ENCODE data around the gene OCLN. TPM values are rescaled to one million over a fixed set of nuclear protein-coding genes. Genes with fewer than 3 reads are reported as not detected.
"Not testable (repeated sequence)": the region's sequence is repeated elsewhere in the genome, so short reads cannot be mapped to it uniquely, and the experiment has no call there.

Gene OCLN
- total RNA-seq, 4 donors from 2014 or later, result 74.9 to 112 (median 92.4) TPM

DNA sequence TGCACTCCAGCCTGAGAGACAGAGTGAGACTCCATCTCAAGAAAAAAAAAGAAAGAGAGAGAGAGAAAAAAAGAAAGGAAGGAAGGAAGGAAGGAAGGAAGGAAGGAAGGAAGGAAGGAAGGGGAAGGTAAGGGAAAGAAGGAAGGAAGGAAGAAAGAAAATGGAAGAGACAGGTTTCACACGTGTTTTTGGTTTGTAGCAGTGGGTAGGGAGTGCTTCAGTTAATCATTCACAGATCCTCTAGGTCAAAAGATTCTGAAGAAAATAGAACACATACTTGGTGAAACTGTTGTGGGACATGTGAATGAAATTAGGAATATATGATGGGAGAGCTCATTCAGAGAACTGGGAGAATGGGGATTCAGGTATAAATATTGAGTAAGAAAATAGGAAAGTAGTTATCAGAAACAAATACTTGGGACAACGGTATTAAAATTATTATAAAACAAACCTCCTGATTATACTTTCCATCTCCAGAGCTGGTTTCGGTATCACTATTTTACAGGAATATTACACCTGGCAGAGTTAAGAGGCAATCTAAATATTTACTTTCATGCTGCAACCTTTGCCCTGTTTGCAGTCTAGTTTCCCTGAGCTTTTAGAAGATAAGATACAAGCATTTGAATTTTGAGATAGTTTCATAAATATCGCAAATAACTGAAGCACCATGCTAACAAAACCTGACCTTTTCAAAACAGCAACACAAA, 40.5 kb upstream of the OCLN start:
- H3K27me3 ChIP-seq, result no peaks in the 10 kb centered on the region
- intact Hi-C loops (cut with DNase I; ENCODE audit: low total_unique reads), result no loop called here
- H3K27ac ChIP-seq, result peak overlapping the region; percentile 87 to 93 (median 90)
- peaks cover 0 to 25% (median 16%) of the 10 kb centered on the region in 4 donors for H3K4me1 ChIP-seq
- no peaks in the 10 kb centered on the region for H3K36me3 ChIP-seq
- 18 to 39% methylated on average over 4 of the region's 4 CpGs for WGBS, 2 donors (ENCODE audit: low coverage in 1 of 2)
- DNase-seq, result no peak
- TF ChIP-seq, protein P1, sequence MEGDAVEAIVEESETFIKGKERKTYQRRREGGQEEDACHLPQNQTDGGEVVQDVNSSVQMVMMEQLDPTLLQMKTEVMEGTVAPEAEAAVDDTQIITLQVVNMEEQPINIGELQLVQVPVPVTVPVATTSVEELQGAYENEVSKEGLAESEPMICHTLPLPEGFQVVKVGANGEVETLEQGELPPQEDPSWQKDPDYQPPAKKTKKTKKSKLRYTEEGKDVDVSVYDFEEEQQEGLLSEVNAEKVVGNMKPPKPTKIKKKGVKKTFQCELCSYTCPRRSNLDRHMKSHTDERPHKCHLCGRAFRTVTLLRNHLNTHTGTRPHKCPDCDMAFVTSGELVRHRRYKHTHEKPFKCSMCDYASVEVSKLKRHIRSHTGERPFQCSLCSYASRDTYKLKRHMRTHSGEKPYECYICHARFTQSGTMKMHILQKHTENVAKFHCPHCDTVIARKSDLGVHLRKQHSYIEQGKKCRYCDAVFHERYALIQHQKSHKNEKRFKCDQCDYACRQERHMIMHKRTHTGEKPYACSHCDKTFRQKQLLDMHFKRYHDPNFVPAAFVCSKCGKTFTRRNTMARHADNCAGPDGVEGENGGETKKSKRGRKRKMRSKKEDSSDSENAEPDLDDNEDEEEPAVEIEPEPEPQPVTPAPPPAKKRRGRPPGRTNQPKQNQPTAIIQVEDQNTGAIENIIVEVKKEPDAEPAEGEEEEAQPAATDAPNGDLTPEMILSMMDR (IDR thresholded peaks at IDR 0.05), result no peak
- peak in 2 of 3 donors; percentile 16 to 32 for TF ChIP-seq POLR2AphosphoS5 (IDR thresholded peaks at IDR 0.05)
- peak overlapping the region in 1 of 4 donors; percentile 29 for H3K4me3 ChIP-seq
- in situ Hi-C loops (cut with MboI; ENCODE audit: low pct_ligation_motif_present in 1 of 4, low pct_unique_long_range_greater_than_20kb in 1 of 4, low sequenced_read_pairs in 3 of 4), result no loop called here
- H3K9me3 ChIP-seq, result no peaks in the 10 kb centered on the region

DNA sequence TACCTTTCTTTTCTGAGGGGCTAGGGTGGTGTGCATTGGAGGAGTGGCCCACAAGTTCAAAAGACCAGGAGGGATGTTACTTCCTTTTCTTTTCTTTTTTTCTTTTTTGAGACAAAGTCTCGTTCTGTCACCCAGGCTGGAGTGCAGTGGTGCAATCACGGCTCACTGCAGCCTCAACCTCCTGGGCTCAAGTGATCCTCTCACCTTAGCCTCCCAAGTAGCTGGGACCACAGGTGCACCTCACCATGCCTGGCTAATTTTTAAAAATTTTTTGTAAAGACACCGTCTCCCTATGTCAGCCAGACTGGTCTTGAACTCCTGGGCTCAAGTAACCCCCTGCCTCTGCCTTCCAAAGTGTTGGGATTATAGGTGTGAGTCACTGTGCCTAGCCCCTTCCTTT, 39.1 kb upstream of the OCLN start:
- H3K36me3 ChIP-seq; intact Hi-C loops (cut with DNase I; ENCODE audit: low total_unique reads); H3K9me3 ChIP-seq; DNase-seq; H3K4me3 ChIP-seq; H3K27me3 ChIP-seq; in situ Hi-C loops (cut with MboI; ENCODE audit: low pct_ligation_motif_present in 1 of 4, low pct_unique_long_range_greater_than_20kb in 1 of 4, low sequenced_read_pairs in 3 of 4): not testable (repeated sequence)
- WGBS, 2 donors (ENCODE audit: low coverage in 1 of 2), result 53 to 68% methylated on average over 3 of the region's 3 CpGs
- Histone ChIP-seq H3K4me1 (peaks cover 0 to 25% (median 16%) of the 10 kb centered on the region in 4 donors), H3K27ac (peak overlapping the region; percentile 87 to 93 (median 90))

DNA sequence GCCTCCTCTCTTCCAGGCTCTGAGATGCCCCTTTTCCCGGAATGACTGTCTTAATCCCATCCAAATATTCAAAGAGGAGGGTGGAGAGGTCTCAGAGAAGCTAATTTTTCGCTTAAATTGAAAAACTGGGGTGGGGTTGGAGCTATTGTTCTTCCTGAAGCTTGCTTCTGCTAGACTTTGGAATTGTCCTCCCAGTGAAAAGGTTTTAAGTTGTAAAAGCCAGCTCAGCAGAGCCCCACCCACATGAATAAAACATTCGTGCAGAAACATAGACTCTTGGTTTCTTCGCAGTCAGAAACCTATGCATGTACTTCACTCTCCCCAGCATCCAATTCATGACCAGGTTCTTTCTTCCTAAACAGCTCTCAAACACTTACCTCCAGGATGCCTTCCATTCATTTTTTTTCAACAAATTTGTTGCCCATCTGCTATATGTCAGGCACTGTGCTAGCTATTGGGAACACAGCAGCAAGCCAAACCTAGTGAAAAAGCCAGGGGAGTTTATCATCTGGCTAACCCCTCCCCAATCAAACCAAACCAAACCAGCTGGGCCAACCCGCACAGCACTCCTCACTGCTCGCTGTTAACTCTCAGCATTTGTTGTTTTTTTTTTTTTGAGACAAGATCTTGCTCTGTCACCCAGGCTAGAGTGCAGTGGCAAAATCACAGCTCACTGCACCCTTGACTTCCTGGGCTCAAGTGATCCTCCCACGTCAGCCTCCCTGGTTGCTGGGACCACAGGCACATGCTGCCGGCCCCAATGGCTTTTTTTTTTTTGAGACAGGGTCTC, 37.9 kb upstream of the OCLN start:
- WGBS, 2 donors (ENCODE audit: low coverage in 1 of 2), result 32 to 51% methylated on average over 6 to 8 of the region's 8 CpGs
- Histone ChIP-seq H3K27me3 (no peaks in the 10 kb centered on the region), H3K9me3 (no peaks in the 10 kb centered on the region), H3K4me1 (peaks cover 0 to 25% (median 16%) of the 10 kb centered on the region in 4 donors), H3K36me3 (no peaks in the 10 kb centered on the region), H3K27ac (peak overlapping the region; percentile 87 to 93 (median 90)), H3K4me3 (peak overlapping the region in 3 of 4 donors; percentile 6 to 42 (median 21))
- in situ Hi-C loops (cut with MboI; ENCODE audit: low pct_ligation_motif_present in 1 of 4, low pct_unique_long_range_greater_than_20kb in 1 of 4, low sequenced_read_pairs in 3 of 4) (no loop called here), intact Hi-C loops (cut with DNase I; ENCODE audit: low total_unique reads) (no loop called here)
- no peak for TF ChIP-seq EP300 (IDR thresholded peaks at IDR 0.05; ENCODE audit: low read depth)
- TF ChIP-seq, protein P1 (IDR thresholded peaks at IDR 0.05), result no peak
- peak in 2 of 3 donors; percentile 62 to 78 for TF ChIP-seq POLR2AphosphoS5 (IDR thresholded peaks at IDR 0.05)
- peak; percentile 54 for TF ChIP-seq POLR2A (IDR thresholded peaks at IDR 0.05)
- DNase-seq, result peak; percentile 38

DNA sequence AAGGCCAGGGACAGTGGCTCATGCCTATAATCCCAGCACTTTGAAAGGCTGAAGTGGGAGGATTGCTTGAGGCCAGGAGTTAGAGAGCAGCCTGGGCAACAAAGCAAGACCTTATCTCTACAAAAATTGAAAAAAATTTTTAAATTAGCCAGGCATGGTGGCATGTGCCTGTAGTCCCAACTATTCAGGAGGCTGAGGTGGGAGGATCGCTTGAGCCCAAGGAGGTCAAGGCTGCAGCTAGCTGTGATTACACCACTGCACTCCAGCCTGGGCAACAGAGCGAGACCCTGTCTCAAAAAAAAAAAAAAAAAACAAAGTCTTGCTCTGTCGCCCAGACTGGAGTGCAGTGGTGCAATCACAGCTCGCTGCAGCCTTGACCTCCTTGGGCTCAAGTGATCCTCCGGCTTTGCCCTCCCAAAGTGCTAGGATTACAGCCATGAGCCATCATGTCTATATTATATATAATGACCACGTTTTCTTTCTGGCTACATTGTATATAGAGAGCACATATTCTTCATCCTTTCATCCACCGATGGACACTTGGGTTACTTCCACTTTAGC, 37.1 kb upstream of the OCLN start:
- in situ Hi-C loops (cut with MboI; ENCODE audit: low pct_ligation_motif_present in 1 of 4, low pct_unique_long_range_greater_than_20kb in 1 of 4, low sequenced_read_pairs in 3 of 4); H3K36me3 ChIP-seq; H3K27me3 ChIP-seq; DNase-seq; intact Hi-C loops (cut with DNase I; ENCODE audit: low total_unique reads); H3K9me3 ChIP-seq: not testable (repeated sequence)
- Histone ChIP-seq H3K4me1 (peaks cover 0 to 25% (median 16%) of the 10 kb centered on the region in 4 donors), H3K4me3 (peak overlapping the region in 1 of 4 donors; percentile 42), H3K27ac (peak overlapping the region; percentile 87 to 93 (median 90))
- 87 to 91% methylated on average over 5 to 7 of the region's 7 CpGs for WGBS, 2 donors (ENCODE audit: low coverage in 1 of 2)

DNA sequence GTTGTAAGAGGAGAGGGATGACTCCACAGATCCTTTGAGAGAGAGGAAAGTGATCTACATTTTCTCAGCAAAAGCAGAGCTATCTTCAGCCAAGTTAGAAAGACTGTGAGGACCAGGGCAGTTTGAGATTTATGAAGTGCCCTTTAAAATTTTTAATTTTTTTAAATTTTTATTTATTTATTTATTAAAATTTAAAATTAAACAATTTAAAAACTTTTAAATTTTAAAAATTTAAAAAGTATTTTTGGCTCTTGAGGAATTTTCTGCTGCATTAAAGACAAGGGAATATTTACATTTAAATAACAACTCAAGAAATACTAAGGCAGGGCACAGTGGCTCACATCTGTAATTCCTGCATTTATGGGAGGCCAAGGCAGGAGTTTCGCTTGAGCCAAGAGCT, 30.4 kb upstream of the OCLN start:
- DNase-seq, result no peak
- intact Hi-C loops (cut with DNase I; ENCODE audit: low total_unique reads) (no loop called here), in situ Hi-C loops (cut with MboI; ENCODE audit: low pct_ligation_motif_present in 1 of 4, low pct_unique_long_range_greater_than_20kb in 1 of 4, low sequenced_read_pairs in 3 of 4) (no loop called here)
- Histone ChIP-seq H3K4me1 (no peaks in the 10 kb centered on the region), H3K27me3 (no peaks in the 10 kb centered on the region), H3K36me3 (no peaks in the 10 kb centered on the region), H3K27ac (no peak overlapping the region), H3K9me3 (no peaks in the 10 kb centered on the region), H3K4me3 (no peak overlapping the region)
- TF ChIP-seq, protein P1 (IDR thresholded peaks at IDR 0.05), result no peak
- TF ChIP-seq POLR2A (IDR thresholded peaks at IDR 0.05), result no peak
- TF ChIP-seq POLR2AphosphoS5 (IDR thresholded peaks at IDR 0.05), result no peak
- TF ChIP-seq EP300 (IDR thresholded peaks at IDR 0.05; ENCODE audit: low read depth), result no peak
- 94 to 100% methylated on average over 1 of the region's 1 CpG for WGBS, 2 donors (ENCODE audit: low coverage in 1 of 2)

DNA sequence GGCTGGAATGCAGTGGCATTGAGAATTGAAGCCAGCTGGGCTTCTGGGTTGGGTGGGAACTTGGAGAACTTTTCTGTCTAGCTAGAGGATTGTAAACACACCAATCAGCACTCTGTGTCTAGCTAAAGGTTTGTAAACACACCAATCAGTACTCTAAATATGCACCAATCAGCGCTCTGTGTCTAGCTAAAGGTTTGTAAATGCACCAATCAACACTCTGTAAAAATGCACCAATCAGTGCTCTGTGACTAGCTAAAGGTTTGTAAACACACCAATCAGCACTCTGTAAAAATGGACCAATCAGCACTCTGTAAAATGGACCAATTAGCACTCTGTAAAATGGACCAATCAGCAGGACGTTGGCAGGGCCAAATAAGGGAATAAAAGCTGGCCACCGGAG, 26.2 kb upstream of the OCLN start:
- WGBS, 2 donors (ENCODE audit: low coverage in 1 of 2), result 89% methylated on average over 3 of the region's 3 CpGs; no CpG with 5 or more reads in 1 of the 2 donors

More for the DNA sequence above, 26.2 kb upstream of the OCLN start:
- H3K4me1 ChIP-seq; DNase-seq; H3K27ac ChIP-seq; H3K27me3 ChIP-seq; intact Hi-C loops (cut with DNase I; ENCODE audit: low total_unique reads); H3K4me3 ChIP-seq; H3K9me3 ChIP-seq; in situ Hi-C loops (cut with MboI; ENCODE audit: low pct_ligation_motif_present in 1 of 4, low pct_unique_long_range_greater_than_20kb in 1 of 4, low sequenced_read_pairs in 3 of 4); H3K36me3 ChIP-seq: not testable (repeated sequence)
